ENCODE data around the gene RPL37.
"Not testable (repeated sequence)": the region's sequence is repeated elsewhere in the genome, so short reads cannot be mapped to it uniquely, and the experiment has no call there.

Gene RPL37

GRCh38 chr5:40873286-40873880 lies 38.4 kb upstream of the RPL37 start:
- no peaks in the 10 kb centered on the region for H3K4me1 ChIP-seq (ENCODE audit: control insufficient read depth, insufficient read depth, low read length)
- H3K27ac ChIP-seq (ENCODE audit: extremely low read depth, low read depth, low read length) = no peak overlapping the region
- no peak for TF ChIP-seq ZNF302 (tag by site-specific recombination; IDR thresholded peaks at IDR 0.05; ENCODE audit: low read depth)
- peak; percentile 92 for TF ChIP-seq PRDM1 (tag by site-specific recombination; IDR thresholded peaks at IDR 0.05)
- no peak for TF ChIP-seq ZBTB44 (tag by site-specific recombination; IDR thresholded peaks at IDR 0.05)
- TF ChIP-seq ZNF701 (tag by site-specific recombination; IDR thresholded peaks at IDR 0.05) = no peak
- no peak overlapping the region for H3K4me3 ChIP-seq (ENCODE audit: low read depth, low read length)
- H3K9me3 ChIP-seq (ENCODE audit: control insufficient read depth, insufficient read depth, low read depth, low read length) = no peaks in the 10 kb centered on the region
- H3K36me3 ChIP-seq (ENCODE audit: control insufficient read depth in 2 of 2, insufficient read depth in 1 of 2, low read length in 2 of 2) = no peaks in the 10 kb centered on the region
- ChIA-PET CTCF (no interaction called here), POLR2A (no interaction called here)

- H3K4me1 ChIP-seq (ENCODE audit: control insufficient read depth, insufficient read depth, low read length); H3K27ac ChIP-seq (ENCODE audit: extremely low read depth, low read depth, low read length); POLR2A ChIA-PET; H3K9me3 ChIP-seq (ENCODE audit: control insufficient read depth, insufficient read depth, low read depth, low read length); CTCF ChIA-PET; H3K4me3 ChIP-seq (ENCODE audit: low read depth, low read length); H3K36me3 ChIP-seq (ENCODE audit: control insufficient read depth in 2 of 2, insufficient read depth in 1 of 2, low read length in 2 of 2): not testable (repeated sequence)
Observed at GRCh38 chr5:40872253-40872652, 37.2 kb upstream of the RPL37 start.

- TF ChIP-seq ZNF843 (tag by site-specific recombination; IDR thresholded peaks at IDR 0.05) (no peak), ZBTB8A (tag by site-specific recombination; IDR thresholded peaks at IDR 0.05) (no peak), ZNF610 (tag by site-specific recombination; IDR thresholded peaks at IDR 0.05; ENCODE audit: borderline replicate concordance) (no peak), SP2 (tag by site-specific recombination; IDR thresholded peaks at IDR 0.05) (no peak), ZSCAN18 (tag by site-specific recombination; IDR thresholded peaks at IDR 0.05) (no peak), ZNF248 (tag by site-specific recombination; IDR thresholded peaks at IDR 0.05) (no peak), ZNF449 (tag by site-specific recombination; IDR thresholded peaks at IDR 0.05) (no peak), BCL11B (tag by site-specific recombination; IDR thresholded peaks at IDR 0.05; ENCODE audit: low read depth) (no peak), MZF1 (tag by site-specific recombination; IDR thresholded peaks at IDR 0.05; ENCODE audit: borderline replicate concordance) (no peak), ZNF701 (tag by site-specific recombination; IDR thresholded peaks at IDR 0.05) (no peak)
- ChIA-PET POLR2A (no interaction called here), CTCF (interaction anchor here (1.4 kb wide), 1 partner anchor 9 kb away, joined by 4 read pairs; no protein-coding TSS in a partner anchor)
- Histone ChIP-seq H3K9me3 (ENCODE audit: control insufficient read depth, insufficient read depth, low read depth, low read length) (no peaks in the 10 kb centered on the region), H3K4me3 (ENCODE audit: low read depth, low read length) (no peak overlapping the region), H3K27ac (ENCODE audit: extremely low read depth, low read depth, low read length) (no peak overlapping the region), H3K36me3 (ENCODE audit: control insufficient read depth in 2 of 2, insufficient read depth in 1 of 2, low read length in 2 of 2) (no peaks in the 10 kb centered on the region), H3K4me1 (ENCODE audit: control insufficient read depth, insufficient read depth, low read length) (no peaks in the 10 kb centered on the region)
Observed at GRCh38 chr5:40871177-40871576, 36.2 kb upstream of the RPL37 start.

- no peak overlapping the region for H3K4me3 ChIP-seq (ENCODE audit: low read depth, low read length)
- no peaks in the 10 kb centered on the region for H3K4me1 ChIP-seq (ENCODE audit: control insufficient read depth, insufficient read depth, low read length)
- H3K36me3 ChIP-seq (ENCODE audit: control insufficient read depth in 2 of 2, insufficient read depth in 1 of 2, low read length in 2 of 2) = no peaks in the 10 kb centered on the region
- no peaks in the 10 kb centered on the region for H3K9me3 ChIP-seq (ENCODE audit: control insufficient read depth, insufficient read depth, low read depth, low read length)
- ChIA-PET POLR2A (no interaction called here), CTCF (no interaction called here)
- TF ChIP-seq ZFP37 (tag by site-specific recombination; IDR thresholded peaks at IDR 0.05) (no peak), ZNF624 (tag by site-specific recombination; IDR thresholded peaks at IDR 0.05) (no peak), ZNF37A (tag by site-specific recombination; IDR thresholded peaks at IDR 0.05) (no peak)
- H3K27ac ChIP-seq (ENCODE audit: extremely low read depth, low read depth, low read length) = no peak overlapping the region
Observed at GRCh38 chr5:40869384-40869783, 34.4 kb upstream of the RPL37 start.

Measured in HEK293 (cell line).